Measurements from ENCODE around the gene SDC3.

The SDC3 gene

GRCh38 chr1:30920827-30921226 is 12.3 kb upstream of the SDC3 start:
- Mint-ChIP-seq H3K27me3 (ENCODE audit: low read depth) (no peaks in the 10 kb centered on the region), H3K36me3 (ENCODE audit: low read depth) (no peaks in the 10 kb centered on the region), H3K4me1 (peaks cover 15% of the 10 kb centered on the region), H3K27ac (peak overlapping the region in 1 of 3 experiments; percentile 53), H3K9me3 (no peaks in the 10 kb centered on the region), H3K4me3 (no peak overlapping the region)
- TF ChIP-seq CTCF (IDR thresholded peaks at IDR 0.05; ENCODE audit: unreplicated experiment in 3 of 3), result no peak

GRCh38 chr1:30919025-30919881 is 10.7 kb upstream of the SDC3 start:
- no peaks in the 10 kb centered on the region for H3K36me3 Mint-ChIP-seq (ENCODE audit: low read depth)
- peaks cover 3% of the 10 kb centered on the region for H3K27me3 Mint-ChIP-seq (ENCODE audit: low read depth)
- H3K4me1 Mint-ChIP-seq, result peaks cover 15% of the 10 kb centered on the region
- no peaks in the 10 kb centered on the region for H3K9me3 Mint-ChIP-seq
- no peak overlapping the region for H3K4me3 Mint-ChIP-seq
- no peak for TF ChIP-seq CTCF (IDR thresholded peaks at IDR 0.05; ENCODE audit: unreplicated experiment in 3 of 3)
- peak overlapping the region in 2 of 3 experiments; percentile 44 to 70 for H3K27ac Mint-ChIP-seq

- Mint-ChIP-seq H3K27me3 (ENCODE audit: low read depth) (peaks cover 10% of the 10 kb centered on the region), H3K36me3 (ENCODE audit: low read depth) (no peaks in the 10 kb centered on the region), H3K4me3 (no peak overlapping the region), H3K9me3 (no peaks in the 10 kb centered on the region), H3K4me1 (peaks cover 15% of the 10 kb centered on the region), H3K27ac (no peak overlapping the region)
- no peak for TF ChIP-seq CTCF (IDR thresholded peaks at IDR 0.05; ENCODE audit: unreplicated experiment in 3 of 3)
These were observed 7.7 kb upstream of the SDC3 start for GRCh38 chr1:30916296-30916695.

GRCh38 chr1:30915491-30916230 is 7.1 kb upstream of the SDC3 start:
- Mint-ChIP-seq H3K4me3 (no peak overlapping the region), H3K27ac (no peak overlapping the region), H3K9me3 (no peaks in the 10 kb centered on the region), H3K4me1 (peaks cover 10% of the 10 kb centered on the region), H3K27me3 (ENCODE audit: low read depth) (peaks cover 10% of the 10 kb centered on the region), H3K36me3 (ENCODE audit: low read depth) (no peaks in the 10 kb centered on the region)
- TF ChIP-seq CTCF (IDR thresholded peaks at IDR 0.05; ENCODE audit: unreplicated experiment in 3 of 3), result no peak

GRCh38 chr1:30914931-30915330 is 6.4 kb upstream of the SDC3 start:
- H3K27me3 Mint-ChIP-seq (ENCODE audit: low read depth), result peaks cover 13% of the 10 kb centered on the region

More at GRCh38 chr1:30914931-30915330, 6.4 kb upstream of the SDC3 start:
- no peaks in the 10 kb centered on the region for H3K9me3 Mint-ChIP-seq
- H3K4me3 Mint-ChIP-seq, result no peak overlapping the region
- no peak overlapping the region for H3K27ac Mint-ChIP-seq
- no peak for TF ChIP-seq CTCF (IDR thresholded peaks at IDR 0.05; ENCODE audit: unreplicated experiment in 3 of 3)
- H3K4me1 Mint-ChIP-seq, result peaks cover 9% of the 10 kb centered on the region
- H3K36me3 Mint-ChIP-seq (ENCODE audit: low read depth), result no peaks in the 10 kb centered on the region

Measured in nephron (organoid).